Upper lobe of left lung (tissue), 4 donors: Measurements from ENCODE around the gene ANKRD40.

Experiments used
- CTCF ChIP-seq, 6 experiments: fragments of 450-650 bp in 4 of 6; fragments of 200-600 bp in 2 of 6; sonication (generic) in 2 of 6; IDR thresholded peaks; one replicate each; pipeline ENCODE4 v1.5.1; 2016 to 2019; ENCODE audit warnings: antibody characterized with exemption in 6 of 6
- EP300 ChIP-seq, 4 donors: sonication (generic); formaldehyde crosslinking; IDR thresholded peaks; one replicate each; pipeline ENCODE4 v1.5.1; 2017; ENCODE audit warnings: antibody characterized with exemption in 4 of 4, control low read depth in 2 of 4
- POLR2A ChIP-seq, 4 donors: fragments of 450-650 bp; IDR thresholded peaks; one replicate each; pipeline ENCODE4 v1.5.1; 2016 to 2017; ENCODE audit warnings: antibody characterized with exemption in 4 of 4, mild to moderate bottlenecking in 2 of 4
- POLR2AphosphoS5 ChIP-seq, 2 donors: sonication (generic); formaldehyde crosslinking; IDR thresholded peaks; one replicate each; pipeline ENCODE4 v1.5.1; 2017; ENCODE audit warnings: antibody characterized with exemption in 2 of 2

DNA sequence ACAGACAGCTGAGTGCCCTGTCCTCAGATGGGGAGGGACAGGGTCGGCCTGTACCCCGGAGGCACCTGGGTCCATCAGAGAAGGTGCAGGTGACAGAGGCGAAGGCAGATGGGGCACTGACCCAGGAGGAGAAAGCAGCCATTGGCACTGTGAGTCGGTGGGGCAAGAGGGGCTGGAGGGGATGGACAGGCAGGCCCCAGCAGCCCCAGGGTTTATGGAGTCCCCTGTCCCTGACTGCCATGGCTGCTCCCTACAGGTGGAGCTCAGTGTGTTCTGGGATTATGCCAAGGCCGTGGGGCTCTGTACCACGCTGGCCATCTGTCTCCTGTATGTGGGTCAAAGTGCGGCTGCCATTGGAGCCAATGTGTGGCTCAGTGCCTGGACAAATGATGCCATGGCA is 32.1 kb downstream of the ANKRD40 start:
- TF ChIP-seq POLR2A (IDR thresholded peaks at IDR 0.05) = no peak
- no peak for TF ChIP-seq CTCF (IDR thresholded peaks at IDR 0.05)
- no peak for TF ChIP-seq EP300 (IDR thresholded peaks at IDR 0.05)
- no peak for TF ChIP-seq POLR2AphosphoS5 (IDR thresholded peaks at IDR 0.05)
